SU-DHL-6 (cell line): Measurements from ENCODE around the gene MIEF1.
A peak's percentile ranks its signal among the peaks of the same experiment; 100 is the strongest.

Source experiments
- H2AFZ ChIP-seq: fragments of 200-600 bp; sonication (generic); 2 replicates; pipeline ENCODE4 v1.6.1; 2014; ENCODE audit warnings: low read depth, mild to moderate bottlenecking, moderate library complexity, mixed read lengths, antibody characterized with exemption, low read length; ENCODE audit not compliant: severe bottlenecking
- H3F3A ChIP-seq: fragments of 200-600 bp; shearing (Covaris generic); 2 replicates; pipeline ENCODE4 v1.6.0; 2016; ENCODE audit warnings: antibody characterized with exemption, mild to moderate bottlenecking; ENCODE audit not compliant: insufficient read depth
- H3K27ac ChIP-seq: fragments of 200-600 bp; sonication (generic); 2 replicates; pipeline ENCODE4 v1.5.1; 2016; ENCODE audit warnings: low read depth, mild to moderate bottlenecking, low read length, moderate library complexity, mixed read lengths
- H3K27me3 ChIP-seq: fragments of 200-600 bp; sonication (generic), shearing (Covaris generic); 2 replicates; pipeline ENCODE4 v1.6.0; 2014; ENCODE audit warnings: mild to moderate bottlenecking, low read length
- H3K36me3 ChIP-seq: fragments of 200-600 bp; sonication (generic); 2 replicates; pipeline ENCODE4 v1.6.1; 2014; ENCODE audit warnings: mild to moderate bottlenecking, low read length, mixed read lengths
- H3K4me2 ChIP-seq: fragments of 300-600, 200-600 bp; shearing (Covaris generic), sonication (generic); 2 replicates; pipeline ENCODE4 v1.6.0; 2014; ENCODE audit warnings: low read length, low read depth, mild to moderate bottlenecking; ENCODE audit not compliant: poor library complexity, severe bottlenecking
- H3K4me3 ChIP-seq: fragments of 200-600 bp; sonication (generic); 2 replicates; pipeline ENCODE4 v1.5.1; 2014; ENCODE audit warnings: antibody characterized with exemption, low read length, mild to moderate bottlenecking, mixed read lengths; ENCODE audit not compliant: insufficient read depth, poor library complexity, severe bottlenecking
- H3K79me2 ChIP-seq: fragments of 200-600 bp; sonication (generic); 2 replicates; pipeline ENCODE4 v1.6.1; 2014; ENCODE audit warnings: mild to moderate bottlenecking, low read length, moderate library complexity; ENCODE audit not compliant: insufficient read depth
- H3K9ac ChIP-seq: fragments of 200-600 bp; sonication (generic); 2 replicates; pipeline ENCODE4 v1.7.0; 2014; ENCODE audit warnings: mild to moderate bottlenecking, low read length
- H3K9me2 ChIP-seq: fragments of 200-600 bp; sonication (generic); replicated peaks from 2 replicates; pipeline ENCODE4 v1.6.1; 2014; ENCODE audit warnings: low read length; ENCODE audit not compliant: insufficient read depth
- H3K9me3 ChIP-seq: fragments of 200-600 bp; sonication (generic); 2 replicates; pipeline ENCODE4 v1.6.1; 2014; ENCODE audit warnings: low read length, mixed read lengths; ENCODE audit not compliant: insufficient read depth
- H4K20me1 ChIP-seq: fragments of 200-600 bp; sonication (generic); 2 replicates; pipeline ENCODE4 v1.6.1; 2014; ENCODE audit warnings: low read depth, mild to moderate bottlenecking, antibody characterized with exemption, low read length, moderate library complexity, mixed read lengths
- CTCF ChIP-seq: fragments of 200-600 bp; sonication (generic); IDR thresholded peaks from one replicate; pipeline ENCODE4 v1.5.1; 2017; ENCODE audit warnings: antibody characterized with exemption, mild to moderate bottlenecking, low read length, moderate library complexity; ENCODE audit not compliant: insufficient read depth, poor library complexity, severe bottlenecking
- EZH2phosphoT487 ChIP-seq: fragments of 200-600 bp; sonication (generic), shearing (Covaris generic); conservative IDR thresholded peaks from 2 replicates; pipeline ENCODE4 v1.6.1; 2018; ENCODE audit warnings: mild to moderate bottlenecking, antibody characterized with exemption, low read length, moderate library complexity, mixed read lengths

Gene MIEF1

DNA sequence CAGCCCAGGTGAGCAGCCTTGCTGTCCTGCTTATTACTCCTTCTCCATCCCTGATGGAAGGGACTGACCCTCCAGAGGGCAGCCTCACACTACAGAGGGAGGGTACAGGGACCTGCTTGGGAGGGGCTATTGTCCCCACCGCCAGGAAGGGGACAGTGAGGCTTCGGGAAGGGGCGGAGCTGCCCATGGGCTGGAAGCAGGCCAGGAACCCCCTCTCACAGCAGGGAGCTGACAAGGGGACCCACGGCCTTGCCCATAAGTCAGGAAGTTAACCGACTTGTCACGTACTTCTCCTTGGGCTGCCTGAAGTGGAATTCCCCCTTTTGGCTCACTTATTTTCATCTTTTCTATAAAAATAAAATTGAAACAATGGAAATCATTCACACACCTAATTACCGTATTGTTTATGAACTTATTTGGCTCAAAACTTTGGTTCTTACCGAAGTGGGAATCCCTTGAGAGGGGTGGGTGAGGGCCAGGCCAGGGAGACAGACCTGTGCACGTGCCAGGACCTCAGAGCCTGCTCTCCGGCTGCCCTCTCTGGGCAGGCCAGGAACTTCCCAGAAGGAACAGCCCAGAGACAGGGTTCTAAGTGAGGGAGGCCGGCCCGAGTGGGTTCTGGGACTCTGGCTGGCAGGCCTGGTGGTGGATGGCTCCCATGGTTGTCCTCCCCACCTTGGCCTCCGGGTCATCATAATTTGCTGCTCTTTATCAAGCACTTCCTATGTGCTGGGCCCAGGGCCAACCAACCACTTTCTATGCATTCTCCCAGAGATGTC is 39.5 kb upstream of the MIEF1 start:
- peak overlapping the region; percentile 54 for H3K9ac ChIP-seq
- peak overlapping the region; percentile 95 for H3K27ac ChIP-seq
- H3F3A ChIP-seq: peaks cover 90% of the 10 kb centered on the region
- H3K4me3 ChIP-seq: no peak overlapping the region
- no peaks in the 10 kb centered on the region for H3K9me3 ChIP-seq
- no peak for TF ChIP-seq CTCF
- TF ChIP-seq EZH2phosphoT487: no peak
- no peaks in the 10 kb centered on the region for H4K20me1 ChIP-seq
- peaks cover 85% of the 10 kb centered on the region for H3K79me2 ChIP-seq
- H3K9me2 ChIP-seq: no peaks in the 10 kb centered on the region
- no peak overlapping the region for H2AFZ ChIP-seq
- peak overlapping the region; percentile 93 for H3K4me2 ChIP-seq
- no peaks in the 10 kb centered on the region for H3K27me3 ChIP-seq
- no peaks in the 10 kb centered on the region for H3K36me3 ChIP-seq

- Histone ChIP-seq H3K4me2 (peak overlapping the region; percentile 93), H3K79me2 (peaks cover 83% of the 10 kb centered on the region), H3K9me2 (no peaks in the 10 kb centered on the region), H3F3A (peaks cover 90% of the 10 kb centered on the region), H3K27ac (peak overlapping the region; percentile 95), H3K4me3 (no peak overlapping the region), H3K9me3 (no peaks in the 10 kb centered on the region), H3K27me3 (no peaks in the 10 kb centered on the region), H3K36me3 (no peaks in the 10 kb centered on the region), H3K9ac (peak overlapping the region; percentile 54), H2AFZ (no peak overlapping the region), H4K20me1 (no peaks in the 10 kb centered on the region)
- TF ChIP-seq EZH2phosphoT487 (no peak), CTCF (no peak)
Measured at GRCh38 chr22:39463277-39463676, 38.8 kb upstream of the MIEF1 start.

- Histone ChIP-seq H3K36me3 (no peaks in the 10 kb centered on the region), H3K4me3 (no peak overlapping the region), H3K79me2 (peaks cover 83% of the 10 kb centered on the region), H3K27ac (peak overlapping the region; percentile 95), H3K27me3 (no peaks in the 10 kb centered on the region), H3F3A (peaks cover 89% of the 10 kb centered on the region), H3K9ac (peak overlapping the region; percentile 54), H4K20me1 (no peaks in the 10 kb centered on the region), H3K9me2 (no peaks in the 10 kb centered on the region), H3K9me3 (no peaks in the 10 kb centered on the region), H3K4me2 (peak overlapping the region; percentile 93), H2AFZ (no peak overlapping the region)
- no peak for TF ChIP-seq CTCF
- TF ChIP-seq EZH2phosphoT487: no peak
Measured at GRCh38 chr22:39463931-39464390, 38.1 kb upstream of the MIEF1 start.
